Liver (tissue), 9 donors: ENCODE data around the gene SPACDR. TPM values are rescaled to one million over a fixed set of nuclear protein-coding genes. Genes with fewer than 3 reads are reported as not detected.

Experiments
- DNase-seq: peaks from one replicate; pipeline ENCODE4 v3.0.0-alpha.2; 2017; ENCODE audit warnings: low spot score
- H3K27ac ChIP-seq, 2 donors: one replicate each; pipeline ENCODE4 v1.7.0; 2013; ENCODE audit warnings: inconsistent platforms in 2 of 2, low read length in 2 of 2, control low read depth in 1 of 2, low read depth in 1 of 2, mild to moderate bottlenecking in 1 of 2
- H3K27me3 ChIP-seq, 4 donors: one replicate each; pipeline versions ENCODE4 v1.6.1 to v1.7.0; 2013; ENCODE audit warnings: low read length in 3 of 4, inconsistent platforms in 1 of 4, mild to moderate bottlenecking in 1 of 4, moderate library complexity in 1 of 4; ENCODE audit not compliant: control insufficient read depth in 4 of 4, insufficient read depth in 4 of 4
- H3K36me3 ChIP-seq, 4 donors: one replicate each; pipeline versions ENCODE4 v1.6.1 to v1.7.0; 2013; ENCODE audit warnings: low read length in 3 of 4, mild to moderate bottlenecking in 3 of 4, low read depth in 1 of 4, moderate library complexity in 1 of 4; ENCODE audit not compliant: control insufficient read depth in 4 of 4, insufficient read depth in 3 of 4
- H3K4me1 ChIP-seq, 4 donors: one replicate each; pipeline versions ENCODE4 v1.6.1 to v1.7.0; 2013; ENCODE audit warnings: low read length in 3 of 4, mild to moderate bottlenecking in 3 of 4, moderate library complexity in 1 of 4; ENCODE audit not compliant: control insufficient read depth in 4 of 4, insufficient read depth in 4 of 4
- H3K4me3 ChIP-seq, 3 donors: one replicate each; pipeline versions ENCODE4 v1.6.1 to v1.7.0; 2013; ENCODE audit warnings: low read length in 3 of 3, control low read depth in 1 of 3, low read depth in 1 of 3, mild to moderate bottlenecking in 1 of 3
- H3K9ac ChIP-seq, 2 donors: one replicate each; pipeline ENCODE4 v1.7.0; 2013; ENCODE audit warnings: low read length in 2 of 2, mild to moderate bottlenecking in 2 of 2, moderate library complexity in 2 of 2, control low read depth in 1 of 2, low read depth in 1 of 2
- H3K9me3 ChIP-seq, 4 donors: one replicate each; pipeline versions ENCODE4 v1.6.1 to v1.7.0; 2013; ENCODE audit warnings: low read length in 3 of 4; ENCODE audit not compliant: control insufficient read depth in 4 of 4
- GABPA ChIP-seq, 2 donors: IDR thresholded peaks in 1 of 2; conservative IDR thresholded peaks in 1 of 2; 2 replicates each; pipeline ENCODE4 v1.6.1; 2016; ENCODE audit warnings: antibody characterized with exemption in 2 of 2, mild to moderate bottlenecking in 1 of 2, moderate library complexity in 1 of 2
- JUND ChIP-seq, 2 donors: IDR thresholded peaks; 2 replicates each; pipeline ENCODE4 v1.6.1; 2016; ENCODE audit warnings: antibody characterized with exemption in 2 of 2
- NR2F2 ChIP-seq: IDR thresholded peaks from 2 replicates; pipeline ENCODE4 v1.6.1; 2016; ENCODE audit warnings: antibody characterized with exemption
- SP1 ChIP-seq: IDR thresholded peaks from 2 replicates; pipeline ENCODE4 v1.6.1; 2018; ENCODE audit warnings: antibody characterized with exemption, mild to moderate bottlenecking
- TAF1 ChIP-seq: conservative IDR thresholded peaks from 2 replicates; pipeline ENCODE4 v1.6.1; 2016; ENCODE audit warnings: antibody characterized with exemption, mild to moderate bottlenecking
- YY1 ChIP-seq: IDR thresholded peaks from 2 replicates; pipeline ENCODE4 v1.6.1; 2016; ENCODE audit warnings: antibody characterized with exemption, mild to moderate bottlenecking
- WGBS: extraction: QIAGEN DNeasy Blood & Tissue Kit; methylation state at CpG from one replicate; pipeline ENCODE4 v1.1.7; 2013; 5-methylcytosine and 5-hydroxymethylcytosine counted together
- polyA plus RNA-seq, 2 donors: library from polyadenylated mRNA; stranded (reverse) in 1 of 2; unstranded in 1 of 2; fragments of 200-250 nt in 1 of 2; fragments of >200 nt in 1 of 2; fragmentation: Nextera tagmentation in 1 of 2; extraction: Ambion mirVana in 1 of 2; gene quantifications; one replicate each; pipeline versions ENCODE4 v1.2.1 to v1.2.3, GENCODE V29; 2013 to 2015
- total RNA-seq, 2 donors: library from RNA; depleted of rRNA; stranded (reverse); fragments of >200 nt; gene quantifications; one replicate each; pipeline ENCODE4 v1.2.3, GENCODE V29; 2014
- TF ChIP-seq, protein P1 (sequence below): IDR thresholded peaks from 2 replicates; pipeline ENCODE4 v1.6.1; 2016; ENCODE audit warnings: antibody characterized with exemption
- TF ChIP-seq, protein P2 (sequence below): fragments of 150-350 bp; IDR thresholded peaks from 2 replicates; pipeline ENCODE4 v1.5.1; 2017; ENCODE audit warnings: improper control_type of control experiment, low read depth, low read length; ENCODE audit not compliant: missing input control
- TF ChIP-seq, protein P3 (sequence below): IDR thresholded peaks from 2 replicates; pipeline ENCODE4 v1.6.1; 2016; ENCODE audit warnings: antibody characterized with exemption
- donor health status: healthy.
- donor health status: healthy.
- donor health status: healthy.
- donor health status: healthy.
- donor health status: healthy.

SPACDR gene
- total and polyA plus RNA-seq, 4 donors = 0.06 to 0.33 (median 0.17) TPM; not detected in 1

DNA sequence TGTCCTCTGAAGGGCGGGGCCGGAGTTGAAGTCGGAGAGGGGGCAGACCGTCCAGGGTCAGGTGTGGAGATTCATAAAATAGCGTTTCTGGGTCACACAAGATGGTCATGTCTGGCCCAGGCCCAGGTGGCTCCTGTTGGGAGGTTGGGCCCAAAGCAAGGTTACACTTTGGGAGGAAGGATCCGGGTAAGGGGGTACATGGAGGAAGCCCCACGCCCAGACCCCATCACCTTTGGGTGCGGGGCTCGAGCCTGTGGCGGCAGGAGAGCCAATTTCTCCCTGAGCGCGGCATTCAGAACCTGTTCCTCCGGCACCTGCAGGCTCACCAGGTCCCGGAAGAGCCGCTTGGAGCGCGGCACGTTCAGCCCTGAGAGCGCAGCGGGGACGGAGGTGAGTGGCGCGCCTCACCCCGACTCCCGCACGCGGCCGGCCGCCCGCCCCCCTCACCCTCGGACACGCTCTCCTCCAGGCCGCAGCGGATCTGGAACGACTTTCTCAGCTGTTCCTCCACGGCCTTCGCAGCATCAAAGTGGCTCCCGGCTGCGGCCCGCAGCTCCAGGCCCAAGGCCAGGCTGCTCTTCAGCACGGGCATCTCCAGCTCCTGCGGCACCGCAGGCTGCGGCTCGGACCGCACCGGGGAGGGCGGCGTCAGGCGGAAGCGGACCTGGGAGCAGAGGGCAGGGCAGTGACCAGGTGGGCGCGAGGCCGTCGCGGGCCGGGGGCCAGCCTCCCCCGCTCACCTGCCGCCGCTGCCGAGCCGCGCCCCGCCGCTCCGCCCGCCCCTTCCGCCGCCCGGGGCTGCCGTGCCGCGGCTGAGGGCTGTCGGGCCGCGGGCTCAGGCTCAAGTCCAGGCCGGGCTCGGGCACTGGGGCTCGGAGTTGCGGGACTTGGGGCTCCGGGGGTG lies 28.4 kb downstream of the SPACDR start:
- TF ChIP-seq YY1 (peak; percentile 10), NR2F2 (no peak), JUND (IDR thresholded peaks at IDR 0.05) (no peak)
- Histone ChIP-seq H3K4me1 (peaks cover 7 to 36% (median 26%) of the 10 kb centered on the region in 4 donors), H3K27me3 (no peaks in the 10 kb centered on the region), H3K36me3 (peaks cover 7 to 14% (median 8%) of the 10 kb centered on the region in 4 donors), H3K9me3 (no peaks in the 10 kb centered on the region), H3K9ac (peak overlapping the region; percentile 68 to 71), H3K27ac (peak overlapping the region; percentile 90 to 99), H3K4me3 (peak overlapping the region; percentile 77 to 88 (median 84))
- 1% methylated on average over 81 of the region's 81 CpGs for WGBS
- DNase-seq = peak; percentile 59

DNA sequence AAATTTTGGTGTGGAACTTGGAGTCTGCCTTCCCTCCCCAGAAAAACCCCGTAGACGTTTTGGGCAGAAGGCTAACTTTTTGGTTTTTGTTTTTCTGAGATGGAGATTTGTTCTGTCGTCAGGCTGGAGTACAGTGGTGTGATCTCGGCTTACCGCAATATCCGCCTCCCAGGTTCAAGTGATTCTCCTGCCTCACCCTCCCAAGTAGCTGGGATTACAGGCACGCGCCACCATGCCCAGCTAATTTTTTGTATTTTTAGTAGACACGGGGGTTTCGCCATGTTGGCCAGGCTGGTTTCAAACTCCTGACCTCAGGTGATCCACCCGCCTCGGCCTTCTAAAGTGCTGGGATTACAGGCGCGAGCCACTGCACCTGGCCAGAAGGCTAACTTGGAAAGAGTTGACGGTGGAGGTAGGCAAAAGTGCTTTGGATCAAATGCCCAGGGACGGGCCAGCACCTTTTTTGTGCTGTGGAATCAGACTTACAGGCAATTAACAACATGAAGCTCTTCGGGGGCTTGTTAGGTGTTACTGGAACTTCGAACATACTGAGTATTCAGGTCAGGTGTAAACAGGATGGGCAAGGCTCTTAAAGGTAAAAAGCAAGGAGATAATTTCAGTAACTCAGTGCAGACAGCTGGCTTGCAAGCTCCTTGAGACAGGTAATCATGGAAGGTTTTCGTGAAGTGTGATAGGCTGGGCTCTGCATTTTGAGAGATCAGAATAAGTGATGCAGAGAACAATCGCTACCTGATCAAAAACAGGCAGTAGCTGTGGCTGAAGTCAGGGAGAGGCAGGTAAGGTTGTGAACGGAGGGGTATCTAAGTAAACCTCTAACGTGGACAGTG lies 29.5 kb downstream of the SPACDR start:
- no peaks in the 10 kb centered on the region for H3K27me3 ChIP-seq
- H3K4me1 ChIP-seq = peaks cover 10 to 39% (median 27%) of the 10 kb centered on the region in 4 donors
- WGBS = 83% methylated on average over 22 of the region's 22 CpGs
- H3K9me3 ChIP-seq = no peaks in the 10 kb centered on the region
- peak overlapping the region; percentile 90 to 99 for H3K27ac ChIP-seq
- TF ChIP-seq, protein P1, sequence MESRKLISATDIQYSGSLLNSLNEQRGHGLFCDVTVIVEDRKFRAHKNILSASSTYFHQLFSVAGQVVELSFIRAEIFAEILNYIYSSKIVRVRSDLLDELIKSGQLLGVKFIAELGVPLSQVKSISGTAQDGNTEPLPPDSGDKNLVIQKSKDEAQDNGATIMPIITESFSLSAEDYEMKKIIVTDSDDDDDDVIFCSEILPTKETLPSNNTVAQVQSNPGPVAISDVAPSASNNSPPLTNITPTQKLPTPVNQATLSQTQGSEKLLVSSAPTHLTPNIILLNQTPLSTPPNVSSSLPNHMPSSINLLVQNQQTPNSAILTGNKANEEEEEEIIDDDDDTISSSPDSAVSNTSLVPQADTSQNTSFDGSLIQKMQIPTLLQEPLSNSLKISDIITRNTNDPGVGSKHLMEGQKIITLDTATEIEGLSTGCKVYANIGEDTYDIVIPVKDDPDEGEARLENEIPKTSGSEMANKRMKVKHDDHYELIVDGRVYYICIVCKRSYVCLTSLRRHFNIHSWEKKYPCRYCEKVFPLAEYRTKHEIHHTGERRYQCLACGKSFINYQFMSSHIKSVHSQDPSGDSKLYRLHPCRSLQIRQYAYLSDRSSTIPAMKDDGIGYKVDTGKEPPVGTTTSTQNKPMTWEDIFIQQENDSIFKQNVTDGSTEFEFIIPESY = no peak
- TF ChIP-seq, protein P2, sequence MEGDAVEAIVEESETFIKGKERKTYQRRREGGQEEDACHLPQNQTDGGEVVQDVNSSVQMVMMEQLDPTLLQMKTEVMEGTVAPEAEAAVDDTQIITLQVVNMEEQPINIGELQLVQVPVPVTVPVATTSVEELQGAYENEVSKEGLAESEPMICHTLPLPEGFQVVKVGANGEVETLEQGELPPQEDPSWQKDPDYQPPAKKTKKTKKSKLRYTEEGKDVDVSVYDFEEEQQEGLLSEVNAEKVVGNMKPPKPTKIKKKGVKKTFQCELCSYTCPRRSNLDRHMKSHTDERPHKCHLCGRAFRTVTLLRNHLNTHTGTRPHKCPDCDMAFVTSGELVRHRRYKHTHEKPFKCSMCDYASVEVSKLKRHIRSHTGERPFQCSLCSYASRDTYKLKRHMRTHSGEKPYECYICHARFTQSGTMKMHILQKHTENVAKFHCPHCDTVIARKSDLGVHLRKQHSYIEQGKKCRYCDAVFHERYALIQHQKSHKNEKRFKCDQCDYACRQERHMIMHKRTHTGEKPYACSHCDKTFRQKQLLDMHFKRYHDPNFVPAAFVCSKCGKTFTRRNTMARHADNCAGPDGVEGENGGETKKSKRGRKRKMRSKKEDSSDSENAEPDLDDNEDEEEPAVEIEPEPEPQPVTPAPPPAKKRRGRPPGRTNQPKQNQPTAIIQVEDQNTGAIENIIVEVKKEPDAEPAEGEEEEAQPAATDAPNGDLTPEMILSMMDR = no peak
- TF ChIP-seq YY1 (no peak), JUND (IDR thresholded peaks at IDR 0.05) (no peak), GABPA (IDR thresholded peaks at IDR 0.05 in 1 of 2, conservative IDR thresholded peaks at IDR 0.05 in 1 of 2) (no peak), SP1 (no peak), TAF1 (no peak)
- TF ChIP-seq, protein P3, sequence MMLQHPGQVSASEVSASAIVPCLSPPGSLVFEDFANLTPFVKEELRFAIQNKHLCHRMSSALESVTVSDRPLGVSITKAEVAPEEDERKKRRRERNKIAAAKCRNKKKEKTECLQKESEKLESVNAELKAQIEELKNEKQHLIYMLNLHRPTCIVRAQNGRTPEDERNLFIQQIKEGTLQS = no peak
- no peak overlapping the region for H3K9ac ChIP-seq
- peaks cover 7 to 14% (median 8%) of the 10 kb centered on the region in 4 donors for H3K36me3 ChIP-seq
- DNase-seq = no peak
- peak overlapping the region in 1 of 3 donors; percentile 88 for H3K4me3 ChIP-seq
